HG02588 (cell line): Measurements from ENCODE around the gene CACNA2D2.

Experiments used
- ATAC-seq: cut with Tn5 transposase; IDR thresholded peaks from one replicate; pipeline ENCODE4 v1.9.1; 2021; ENCODE audit warnings: mild to moderate bottlenecking, moderate library complexity; ENCODE audit not compliant: unreplicated experiment

Gene CACNA2D2

DNA sequence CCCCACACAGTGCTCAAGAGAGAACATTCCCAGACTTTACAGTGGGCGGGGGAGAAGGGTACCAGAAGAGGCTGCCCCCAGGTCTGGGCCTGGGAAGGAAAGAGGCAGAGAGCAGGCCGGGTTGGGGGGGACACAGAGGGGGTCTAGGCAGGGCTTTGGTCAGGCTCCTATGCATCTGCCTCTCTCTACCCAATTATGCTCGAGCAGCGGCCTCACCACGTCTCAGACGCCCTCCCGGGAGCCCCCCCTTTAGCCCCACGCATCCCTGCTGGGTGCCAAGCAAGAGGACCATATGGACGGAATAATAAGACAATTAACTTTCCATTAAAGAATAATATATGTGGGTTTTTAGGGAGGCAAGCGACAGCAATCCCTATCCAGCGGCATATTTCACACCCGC lies 32.8 kb downstream of the CACNA2D2 start:
- no peak for ATAC-seq

DNA sequence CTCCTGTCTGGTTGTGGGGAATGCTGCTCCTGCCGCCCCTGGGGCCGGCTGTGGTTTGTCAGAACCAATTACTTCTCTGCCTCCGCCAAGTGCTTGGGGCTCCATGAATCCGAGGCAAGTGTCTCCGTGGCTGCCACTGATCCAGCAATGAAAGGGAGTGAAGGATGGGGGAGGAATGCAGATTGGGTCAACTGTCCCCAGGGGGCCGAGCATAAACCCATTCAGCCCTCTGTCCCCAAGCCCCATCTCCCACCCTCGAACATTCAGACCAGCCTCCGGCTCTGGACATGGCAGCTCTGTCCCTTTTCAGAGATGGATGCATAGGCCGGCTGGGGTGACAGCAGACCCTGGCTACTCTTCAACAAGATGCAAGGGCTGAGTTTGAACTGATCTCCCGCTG lies 35.5 kb downstream of the CACNA2D2 start:
- ATAC-seq: no peak

DNA sequence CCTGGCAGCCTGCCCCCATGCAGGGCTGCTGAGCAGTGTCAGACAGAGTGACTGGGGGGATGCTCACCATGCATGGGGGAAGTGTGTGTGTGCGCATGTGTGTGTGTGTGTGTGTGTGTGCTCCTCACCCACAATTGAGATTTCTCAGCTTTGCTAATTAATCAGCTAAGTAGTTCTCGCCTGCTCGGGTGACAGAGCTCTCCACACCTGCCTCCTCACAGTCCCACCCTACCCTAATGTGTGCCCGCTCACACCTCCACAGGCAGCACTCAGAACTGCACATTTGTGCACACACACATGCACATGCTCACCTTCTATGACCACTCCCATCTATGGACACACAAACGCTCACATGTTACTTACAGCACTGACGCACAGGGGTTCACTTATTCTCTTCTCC lies 37.3 kb downstream of the CACNA2D2 start:
- ATAC-seq: no peak

DNA sequence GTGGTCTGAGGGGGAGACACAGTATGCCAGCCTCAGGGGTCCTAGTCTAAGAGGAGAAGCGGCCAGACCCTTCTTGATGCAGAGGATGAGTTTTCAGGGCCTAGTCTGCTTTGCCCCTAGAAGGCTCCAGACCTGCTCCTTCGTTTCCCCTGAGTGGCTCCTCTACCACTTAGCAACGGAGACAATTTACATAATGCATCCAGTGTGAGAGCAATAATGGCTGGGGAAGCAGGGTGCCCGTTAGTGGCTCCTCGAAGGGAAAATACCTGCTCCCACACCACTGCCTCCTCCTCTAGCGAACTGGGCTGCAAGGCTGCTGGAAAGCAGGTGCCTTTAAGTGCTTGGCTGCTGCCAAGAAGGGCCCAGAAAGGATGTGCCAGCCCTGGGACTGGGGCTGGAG lies 38.9 kb downstream of the CACNA2D2 start:
- ATAC-seq: no peak

DNA sequence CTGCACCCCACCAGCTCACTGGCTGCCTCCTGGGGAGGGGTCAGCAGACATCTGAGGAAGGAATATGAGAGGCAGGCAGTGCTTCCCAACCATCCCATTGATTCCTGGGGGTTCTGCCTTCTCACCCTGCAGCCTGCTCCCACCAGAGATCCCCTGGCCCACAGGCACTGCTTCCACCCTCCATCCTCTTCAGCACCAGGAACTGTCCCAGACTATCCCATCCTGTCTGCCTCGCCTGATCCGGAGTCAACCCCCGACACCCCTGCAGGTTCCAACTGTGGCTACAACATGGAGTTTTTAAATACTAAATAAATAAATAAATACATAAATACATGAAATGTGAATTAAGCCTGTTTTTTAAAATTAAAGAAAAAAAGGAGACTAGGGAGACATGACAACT lies 43.6 kb downstream of the CACNA2D2 start:
- ATAC-seq: no peak

DNA sequence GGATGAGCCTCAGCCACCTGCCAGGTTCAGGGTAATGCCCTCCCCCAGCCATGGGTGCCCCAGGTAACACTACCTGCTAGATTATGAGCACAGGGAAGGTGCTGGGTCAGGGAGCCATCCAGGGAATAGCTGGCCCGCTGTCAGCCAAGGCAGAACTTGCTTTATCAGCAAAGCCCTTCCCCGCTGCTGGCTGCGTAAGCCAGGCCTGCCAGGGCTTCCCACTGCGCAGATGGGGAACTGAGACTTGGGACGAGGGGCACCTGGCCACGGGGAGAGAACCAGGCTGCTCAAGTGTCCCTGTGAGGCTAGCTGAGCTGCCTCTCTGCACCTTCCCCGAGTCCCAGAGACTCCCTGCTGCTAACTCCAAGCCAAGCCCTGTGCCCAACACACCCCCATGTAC lies 45.4 kb downstream of the CACNA2D2 start:
- ATAC-seq: no peak

DNA sequence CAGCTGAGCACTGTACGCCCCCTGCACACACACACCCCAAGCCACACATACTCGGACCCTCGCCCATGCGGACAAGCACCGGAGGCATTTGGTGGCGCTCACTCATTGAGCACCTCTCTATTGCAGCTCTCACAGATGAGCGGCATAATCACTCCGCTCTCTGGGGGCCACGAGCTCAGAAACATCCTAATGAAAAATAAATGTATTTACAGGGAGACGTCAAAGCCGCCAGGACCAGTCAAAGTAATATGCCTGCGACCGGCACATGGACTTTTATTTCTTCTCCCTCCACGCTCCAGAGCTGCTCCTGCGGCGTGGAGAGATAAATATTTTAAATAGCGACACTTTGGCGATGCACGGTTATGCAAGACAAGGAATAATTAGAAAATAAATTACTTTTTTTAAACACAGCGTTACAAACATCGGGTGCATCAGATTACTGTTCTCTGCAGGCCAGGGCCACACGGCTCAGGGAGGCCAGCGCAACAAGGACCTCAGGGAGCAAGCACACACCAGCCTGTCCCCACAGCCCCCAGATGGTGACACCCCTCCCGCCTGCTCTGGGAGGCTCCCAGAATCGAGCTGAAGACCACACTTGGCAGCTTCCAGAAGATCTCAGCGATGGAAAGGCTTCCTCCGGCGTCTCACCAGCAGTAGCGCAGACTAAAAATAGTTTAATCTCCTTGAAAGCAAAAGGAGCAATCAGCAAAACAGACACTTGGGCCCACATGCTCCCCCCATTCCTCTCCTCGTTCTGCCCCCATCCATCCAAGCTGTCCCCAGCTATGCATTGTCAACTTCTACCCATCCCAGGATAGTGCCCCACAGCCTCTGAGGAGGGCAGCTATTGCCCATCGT lies 48.0 kb downstream of the CACNA2D2 start:
- ATAC-seq: no peak

DNA sequence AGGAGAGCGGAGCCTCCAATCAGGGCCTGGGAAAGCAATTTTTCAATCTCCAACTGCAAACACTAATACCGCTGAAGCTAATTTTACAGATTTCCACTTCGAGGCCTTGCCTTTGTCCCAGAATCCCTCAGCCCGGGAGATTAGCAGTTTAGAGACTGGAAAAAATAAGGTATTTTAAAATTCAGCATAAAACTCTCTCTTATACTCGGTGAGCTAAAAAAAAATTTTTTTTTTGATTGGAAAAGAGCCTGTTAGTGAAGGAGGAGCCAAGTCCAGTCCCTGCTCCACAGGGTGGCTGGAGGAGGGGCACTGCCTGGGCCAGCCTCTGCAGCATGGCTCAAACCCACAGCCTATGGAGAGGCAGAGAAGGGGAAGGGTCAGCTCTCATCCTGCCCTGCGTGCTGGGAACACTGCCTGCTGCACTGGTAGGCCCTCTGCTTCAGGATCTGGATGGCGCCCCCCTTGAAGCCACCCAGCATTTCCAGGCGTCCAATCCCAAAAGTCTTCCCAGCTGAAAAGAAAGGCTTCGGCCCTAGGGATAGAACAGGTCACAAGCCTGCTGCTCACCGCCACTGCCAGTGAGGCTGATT lies 48.9 kb downstream of the CACNA2D2 start:
- ATAC-seq: no peak

DNA sequence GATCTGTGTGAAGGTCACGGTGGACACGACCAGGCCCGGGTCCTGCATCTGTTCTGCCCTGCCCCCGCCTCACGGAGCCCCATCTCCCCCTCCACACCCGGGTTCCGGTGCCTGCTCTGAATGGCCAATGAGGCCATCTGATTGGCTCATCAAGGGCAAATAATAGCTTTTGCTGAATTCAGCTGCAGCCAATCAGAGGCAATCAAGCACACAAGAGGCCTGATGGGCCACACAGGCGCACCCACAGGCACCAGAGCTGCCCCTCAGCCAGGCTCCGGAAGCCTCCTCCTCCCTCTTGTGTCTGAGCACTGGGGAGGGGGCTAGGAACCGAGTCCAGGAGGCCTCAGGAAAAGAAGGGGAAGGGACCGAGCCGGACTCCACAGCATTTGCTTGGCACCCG lies 49.5 kb downstream of the CACNA2D2 start:
- no peak for ATAC-seq

DNA sequence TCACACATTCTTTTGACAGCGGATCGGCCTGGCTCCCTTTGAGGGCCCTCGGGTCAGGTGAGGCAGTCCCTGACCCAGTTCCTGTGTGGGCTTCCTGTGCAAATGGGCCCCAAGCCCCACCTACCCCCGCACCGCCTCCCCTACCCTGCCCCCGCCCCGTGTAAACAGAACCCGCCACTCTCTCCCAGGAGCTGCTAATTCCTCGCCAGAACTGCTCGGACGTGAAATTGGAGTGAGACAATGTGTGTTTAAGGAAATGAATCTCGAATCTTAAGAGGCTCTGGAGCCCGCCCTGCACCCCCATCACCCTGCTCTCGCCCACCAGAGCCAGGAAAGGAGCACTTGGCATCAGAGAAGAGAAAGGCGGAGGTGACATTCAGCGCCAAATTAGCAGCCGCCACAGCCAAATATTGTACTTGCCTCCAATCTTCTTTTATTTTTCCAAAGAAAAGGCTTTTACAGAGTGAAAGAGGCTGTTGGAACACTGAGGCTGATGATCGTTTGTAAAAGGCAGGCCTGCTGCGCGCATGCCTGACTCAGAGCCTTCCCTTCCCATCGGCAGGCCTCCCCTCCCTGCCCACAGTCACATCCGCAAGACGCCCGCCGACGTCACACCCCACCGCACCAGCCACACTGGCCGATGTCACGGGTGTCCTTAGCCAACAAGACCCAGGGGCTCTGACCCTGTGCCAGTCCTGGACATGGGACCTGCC lies 53.1 kb downstream of the CACNA2D2 start:
- no peak for ATAC-seq

DNA sequence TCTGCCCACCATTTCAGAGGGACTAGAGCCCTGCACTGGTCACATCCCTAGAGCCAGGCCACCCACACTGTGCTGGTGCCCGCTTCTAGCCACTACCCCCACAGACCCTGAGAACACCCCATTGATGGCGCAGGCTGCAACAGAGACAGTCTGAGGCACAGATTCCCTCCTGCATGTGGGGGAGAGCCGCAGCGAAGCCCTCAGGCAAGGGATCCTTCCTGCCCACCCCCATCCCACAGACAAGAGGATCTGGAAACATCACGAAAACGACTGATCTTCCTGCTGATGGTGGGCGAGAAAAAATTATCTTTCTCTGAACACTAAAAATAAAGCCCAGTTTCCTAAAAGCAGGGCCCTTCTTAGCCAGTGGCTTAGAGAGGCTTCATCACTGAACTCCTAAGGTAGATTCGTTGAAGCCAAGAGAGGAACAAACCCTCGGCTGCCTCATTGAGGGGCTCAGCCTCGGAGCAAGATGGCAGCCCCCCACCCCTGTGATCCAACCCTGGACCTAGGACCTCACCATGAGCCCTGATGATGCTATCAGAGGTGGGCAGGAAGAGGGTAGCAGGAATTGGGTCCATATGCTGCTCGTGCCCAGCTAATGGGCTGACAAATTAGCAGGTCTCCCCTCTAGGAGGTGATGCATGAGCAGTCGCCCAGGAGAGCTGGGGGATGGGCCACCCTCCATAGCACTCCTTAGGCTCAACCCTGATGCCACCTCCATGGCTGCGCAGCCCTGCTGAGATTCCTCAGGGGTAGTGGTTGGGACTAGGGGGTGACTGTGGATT lies 54.5 kb downstream of the CACNA2D2 start:
- ATAC-seq: no peak

DNA sequence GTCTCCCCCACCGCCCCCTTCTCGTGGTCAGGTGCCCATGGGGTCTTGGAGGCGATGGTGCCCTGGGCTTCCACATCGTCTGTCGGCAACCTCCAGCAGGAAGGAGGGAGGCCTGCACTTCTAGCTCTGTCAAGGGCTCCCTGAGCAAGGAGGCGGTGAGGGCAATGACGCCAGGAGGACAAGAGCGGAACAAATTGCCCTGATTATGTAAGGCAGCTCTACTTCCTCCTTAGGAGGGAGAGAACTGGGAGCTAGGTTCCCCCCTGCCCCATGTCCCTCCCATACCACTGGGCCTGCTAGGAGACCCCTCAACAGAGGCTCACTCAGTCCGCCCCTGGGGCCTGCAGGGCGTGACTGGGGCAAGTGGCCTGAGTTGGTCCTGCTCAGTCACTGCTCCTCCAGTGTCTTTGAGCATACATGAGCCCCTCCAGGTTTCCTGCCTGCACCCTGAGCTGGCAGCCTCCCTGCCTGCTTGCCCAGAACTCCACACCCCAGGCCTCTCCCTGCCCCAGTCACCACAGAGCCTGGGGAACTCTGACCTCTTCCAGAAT lies 56.1 kb downstream of the CACNA2D2 start:
- ATAC-seq: no peak

DNA sequence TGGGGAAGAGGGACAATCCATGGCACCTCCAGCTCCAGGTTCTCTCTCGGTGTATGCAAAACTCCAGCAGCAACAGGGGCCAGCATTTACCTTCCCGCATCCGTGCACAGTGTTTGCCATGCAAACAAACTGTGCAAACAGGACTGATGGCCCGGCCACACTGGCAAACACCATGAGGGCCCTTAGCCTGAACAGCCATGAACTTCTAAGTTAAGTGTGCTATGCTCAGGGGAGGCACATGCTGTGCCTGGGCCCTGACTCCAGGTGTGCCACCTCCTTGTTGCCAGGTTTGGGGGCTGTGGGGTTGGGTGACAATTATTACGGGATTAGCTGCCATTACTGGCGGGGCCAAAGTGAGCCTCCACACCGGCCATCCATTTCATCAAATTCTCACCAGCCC lies 57.5 kb downstream of the CACNA2D2 start:
- ATAC-seq: no peak

DNA sequence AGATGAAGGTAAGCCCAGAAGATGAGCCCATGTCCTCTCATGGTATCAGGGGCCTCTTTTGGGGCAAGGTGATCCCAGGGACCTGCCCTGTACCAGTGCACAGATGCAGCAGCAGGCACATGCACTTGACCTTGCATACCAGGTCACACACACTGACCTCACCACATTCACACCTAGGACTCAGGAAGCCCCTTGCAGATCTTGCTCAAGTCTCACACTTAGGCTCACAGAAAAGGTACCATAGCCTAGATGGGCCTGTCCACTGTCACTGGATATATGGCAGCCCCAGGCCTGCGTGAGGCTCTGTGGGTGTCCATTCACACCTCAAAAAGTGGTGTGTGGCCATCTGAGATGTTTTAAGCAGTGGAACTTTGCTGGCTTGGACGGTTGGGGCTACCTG lies 58.7 kb downstream of the CACNA2D2 start:
- ATAC-seq: no peak

DNA sequence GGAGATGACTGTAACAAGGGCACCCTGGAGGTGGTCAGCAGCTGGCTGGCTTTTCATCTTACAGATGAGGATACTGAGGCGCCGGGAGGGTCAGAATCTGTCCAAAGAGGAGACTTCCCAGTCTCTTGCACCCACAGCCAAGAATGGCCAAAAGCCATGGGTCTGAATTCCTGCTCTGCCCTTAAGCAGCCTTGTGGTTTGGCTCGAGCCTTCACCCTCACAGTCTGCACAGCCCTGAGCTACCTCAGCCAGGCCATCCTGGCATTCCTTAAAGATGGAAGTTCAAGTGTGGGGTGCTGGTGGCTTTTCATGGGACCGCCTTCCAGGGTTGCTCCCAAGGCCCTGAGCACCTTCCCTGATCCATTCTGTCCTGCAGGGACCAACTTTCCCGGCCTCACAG lies 59.2 kb downstream of the CACNA2D2 start:
- no peak for ATAC-seq

DNA sequence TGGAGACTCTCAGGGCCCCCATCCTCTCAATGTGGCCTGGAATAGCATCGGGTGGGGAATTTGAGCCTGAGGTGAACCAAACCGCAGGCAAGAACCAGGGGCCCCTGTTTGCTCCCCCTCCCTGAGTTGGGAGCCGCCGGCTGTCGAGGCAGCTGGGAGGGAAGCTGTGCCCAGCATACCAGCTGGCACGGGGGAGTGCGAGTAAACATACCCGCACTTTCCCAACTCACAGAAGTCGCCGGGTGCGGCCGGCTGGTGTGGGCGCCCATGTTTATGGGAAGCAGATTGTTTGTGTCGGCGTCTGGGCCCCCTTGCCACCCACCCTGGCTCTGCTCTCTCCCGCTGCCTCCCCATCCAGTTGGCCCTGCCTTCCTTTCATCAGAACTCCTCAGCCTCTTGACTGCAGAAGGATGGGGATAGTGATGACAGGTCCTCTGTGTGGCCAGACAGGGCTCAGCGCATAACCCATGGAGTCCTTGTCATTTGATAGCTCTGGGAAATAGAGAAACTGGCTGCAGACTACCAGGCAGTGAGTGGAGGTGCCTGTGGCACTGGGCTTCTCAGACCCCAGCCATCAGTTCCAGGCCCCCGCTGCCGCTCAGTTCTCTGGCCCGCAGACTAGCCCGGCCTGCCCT lies 60.4 kb downstream of the CACNA2D2 start:
- no peak for ATAC-seq

DNA sequence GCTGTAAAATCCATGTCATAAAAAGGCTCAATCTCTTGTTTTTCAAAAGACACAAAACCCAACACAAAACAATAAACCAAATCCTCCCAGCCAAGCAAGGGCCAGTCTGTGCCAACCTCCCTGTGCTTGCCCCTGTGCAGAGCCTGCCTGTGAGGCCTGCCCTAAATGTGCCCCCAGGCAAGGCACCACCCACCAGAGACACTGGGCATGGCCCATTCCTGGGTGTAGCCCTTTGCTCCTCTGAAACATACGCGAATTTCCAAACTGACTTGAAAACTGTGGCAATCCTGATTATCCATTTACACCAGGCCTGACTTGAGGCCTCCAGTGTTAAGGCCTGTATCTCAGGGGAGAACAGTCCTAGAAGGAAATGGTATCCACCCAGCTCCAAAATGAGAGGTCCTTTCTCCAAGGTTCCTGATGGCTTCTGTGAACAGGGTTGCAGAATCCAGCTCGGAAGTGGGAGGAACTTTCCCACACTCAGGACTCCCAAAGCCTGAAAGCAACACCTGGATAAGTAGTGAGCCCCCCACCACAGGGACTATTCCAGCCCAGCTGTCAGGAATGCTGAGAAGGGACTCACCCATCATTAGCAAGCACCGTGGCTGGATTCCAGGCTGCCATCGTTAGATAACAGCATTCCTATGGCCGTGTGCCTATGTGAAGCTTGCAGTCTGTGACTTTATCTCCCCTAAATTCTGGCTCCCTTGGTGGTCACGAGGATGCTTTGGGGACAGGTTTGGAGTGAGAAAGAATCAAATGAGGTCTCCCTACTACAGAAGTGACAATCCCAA lies 61.8 kb downstream of the CACNA2D2 start:
- no peak for ATAC-seq

DNA sequence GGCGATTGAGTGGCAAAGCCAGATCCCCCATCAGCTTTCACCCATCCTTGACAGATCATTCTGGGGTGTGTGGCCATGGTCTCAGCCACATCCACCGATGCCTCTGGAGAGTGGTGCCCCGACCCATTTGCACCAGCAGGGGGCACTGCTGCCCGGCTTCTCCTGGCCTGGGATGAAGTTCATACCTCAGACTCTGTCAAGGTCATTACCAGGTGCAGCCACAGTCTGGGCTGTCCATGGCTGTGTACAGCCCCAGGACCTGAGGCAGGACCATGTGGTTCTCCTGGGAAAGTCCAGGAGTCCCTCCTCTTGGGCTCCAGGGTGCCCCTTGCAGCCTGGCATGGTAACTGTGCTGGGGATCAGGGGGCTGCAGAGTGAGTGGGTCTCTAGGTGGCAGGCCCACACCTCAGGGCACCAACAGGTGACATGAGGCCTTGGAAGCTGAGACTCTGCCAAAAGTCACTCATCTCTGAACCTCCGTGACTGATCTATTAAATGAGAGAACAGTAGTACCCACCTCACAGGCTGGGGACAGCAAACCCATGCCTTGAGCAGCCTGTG lies 67.2 kb downstream of the CACNA2D2 start:
- ATAC-seq: peak; percentile 51

DNA sequence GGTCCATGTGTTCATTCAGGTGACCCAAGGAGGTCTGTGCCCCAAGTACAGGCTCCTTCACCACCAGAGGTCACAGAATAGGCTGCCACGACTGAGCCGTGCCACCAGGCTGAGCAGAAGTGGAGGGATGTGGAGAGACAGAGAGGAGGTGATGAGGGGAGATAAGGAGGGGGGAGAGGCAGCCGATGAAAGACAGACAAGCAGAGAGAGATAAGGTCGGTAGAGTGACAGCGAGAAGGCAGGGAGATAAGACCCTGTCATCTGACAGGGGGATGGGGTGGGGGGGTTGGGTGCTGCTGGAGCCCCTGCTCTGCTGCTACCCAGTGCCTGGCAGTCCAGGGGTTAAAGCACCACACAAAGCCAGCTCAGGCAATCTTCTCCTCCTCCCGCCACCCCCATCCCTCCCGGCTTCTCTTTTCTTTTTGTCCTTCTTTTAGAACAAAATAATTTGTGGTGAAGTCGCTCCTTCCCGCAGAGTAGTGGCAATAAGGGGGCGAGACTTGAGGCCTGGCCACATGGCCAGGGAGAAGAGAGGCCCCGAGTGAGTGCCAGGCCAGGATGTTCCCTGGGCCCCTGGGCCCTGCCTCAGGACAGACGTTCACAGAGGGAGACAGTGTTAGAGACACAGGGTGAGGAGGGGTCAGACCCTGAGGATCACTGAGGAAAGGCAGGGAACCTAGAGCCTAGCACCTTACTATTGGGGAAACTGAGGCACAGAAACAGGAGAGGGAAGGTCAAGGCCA lies 67.9 kb downstream of the CACNA2D2 start:
- no peak for ATAC-seq
